Neural cell (in vitro differentiated cells): ENCODE measurements around the gene PIK3C2G. TPM values are rescaled to one million over a fixed set of nuclear protein-coding genes. Genes with fewer than 3 reads are reported as not detected.

Experiments used
- H2AFZ ChIP-seq: fragments of 200-600, 300-800 bp; sonication (generic), shearing (Covaris generic); 2 replicates; pipeline ENCODE4 v1.6.0; 2014; ENCODE audit warnings: low read depth, mild to moderate bottlenecking, antibody characterized with exemption, low read length, moderate library complexity
- H3F3A ChIP-seq: fragments of 200-600 bp; shearing (Covaris generic); 2 replicates; pipeline ENCODE4 v1.6.1; 2016; ENCODE audit warnings: mild to moderate bottlenecking, moderate library complexity, mixed read lengths, antibody characterized with exemption, low read length; ENCODE audit not compliant: insufficient read depth, poor library complexity, severe bottlenecking
- H3K27ac ChIP-seq: fragments of 200-600, 300-800 bp; sonication (generic), shearing (Covaris generic); 2 replicates; pipeline ENCODE4 v1.5.1; 2014; ENCODE audit warnings: mild to moderate bottlenecking, low read length, moderate library complexity
- H3K27me3 ChIP-seq: fragments of 300-800, 200-600 bp; sonication (generic), shearing (Covaris generic); 2 replicates; pipeline ENCODE4 v1.6.0; 2014; ENCODE audit warnings: mild to moderate bottlenecking, low read depth, low read length, moderate library complexity; ENCODE audit not compliant: insufficient read depth
- H3K36me3 ChIP-seq: fragments of 300-800, 200-600 bp; sonication (generic), shearing (Covaris generic); 2 replicates; pipeline ENCODE4 v1.5.1; 2014; ENCODE audit warnings: mild to moderate bottlenecking, antibody characterized with exemption, low read length, moderate library complexity; ENCODE audit not compliant: insufficient read depth
- H3K4me2 ChIP-seq: fragments of 300-800, 200-600 bp; sonication (generic), shearing (Covaris generic); 2 replicates; pipeline ENCODE4 v1.6.0; 2014; ENCODE audit warnings: mild to moderate bottlenecking, low read length
- H3K4me3 ChIP-seq: fragments of 300-800, 200-600 bp; sonication (generic), shearing (Covaris generic); 2 replicates; pipeline ENCODE4 v1.5.1; 2014; ENCODE audit warnings: mild to moderate bottlenecking, low read length, moderate library complexity
- H3K79me2 ChIP-seq: fragments of 200-600 bp; shearing (Covaris generic); replicated peaks from 2 replicates; pipeline ENCODE4 v1.6.0; 2014; ENCODE audit warnings: mild to moderate bottlenecking, low read length, moderate library complexity; ENCODE audit not compliant: insufficient read depth
- H3K9ac ChIP-seq: fragments of 300-800, 200-600 bp; sonication (generic), shearing (Covaris generic); 2 replicates; pipeline ENCODE4 v1.6.1; 2016; ENCODE audit warnings: mild to moderate bottlenecking, low read length, mixed read lengths
- H3K9me2 ChIP-seq: fragments of 200-600 bp; shearing (Covaris generic); 2 replicates; pipeline ENCODE4 v1.6.1; 2016; ENCODE audit warnings: mild to moderate bottlenecking, low read length, mixed read lengths; ENCODE audit not compliant: insufficient read depth
- H3K9me3 ChIP-seq: fragments of 200-600, 300-800 bp; sonication (generic), shearing (Covaris generic); 2 replicates; pipeline ENCODE4 v1.6.1; 2016; ENCODE audit warnings: mild to moderate bottlenecking, mixed run types, low read length, moderate library complexity, mixed read lengths
- H4K20me1 ChIP-seq: fragments of 200-600 bp; shearing (Covaris generic); 2 replicates; pipeline ENCODE4 v1.6.1; 2016; ENCODE audit warnings: mild to moderate bottlenecking, mixed run types; ENCODE audit not compliant: insufficient read depth
- EP300 ChIP-seq: fragments of 450-650 bp; conservative IDR thresholded peaks from 2 replicates; pipeline ENCODE4 v1.6.1; 2014; ENCODE audit warnings: antibody characterized with exemption, mild to moderate bottlenecking, moderate library complexity; ENCODE audit not compliant: poor library complexity, severe bottlenecking
- EZH2 ChIP-seq: fragments of 200-600, 300-800 bp; shearing (Covaris generic), sonication (generic); IDR thresholded peaks from 2 replicates; pipeline ENCODE4 v1.6.1; 2014; ENCODE audit warnings: antibody characterized with exemption, low read length, borderline replicate concordance, mild to moderate bottlenecking; ENCODE audit not compliant: insufficient read depth, poor library complexity, severe bottlenecking
- MXI1 ChIP-seq: fragments of 450-650 bp; conservative IDR thresholded peaks from 2 replicates; pipeline ENCODE4 v1.6.1; 2014; ENCODE audit warnings: antibody characterized with exemption, mild to moderate bottlenecking; ENCODE audit not compliant: poor library complexity, severe bottlenecking
- POLR2AphosphoS5 ChIP-seq: IDR thresholded peaks from 2 replicates; pipeline ENCODE4 v1.6.1; 2012
- RAD21 ChIP-seq: fragments of 450-650 bp; conservative IDR thresholded peaks from 2 replicates; pipeline ENCODE4 v1.6.1; 2014; ENCODE audit warnings: antibody characterized with exemption, mild to moderate bottlenecking, moderate library complexity
- SMC3 ChIP-seq: fragments of 450-650 bp; conservative IDR thresholded peaks from 2 replicates; pipeline ENCODE4 v1.6.1; 2014; ENCODE audit warnings: antibody characterized with exemption, mild to moderate bottlenecking, moderate library complexity; ENCODE audit not compliant: poor library complexity
- TAF1 ChIP-seq: IDR thresholded peaks from 2 replicates; pipeline ENCODE4 v1.6.1; 2012; ENCODE audit warnings: low read depth
- polyA plus RNA-seq: library from polyadenylated mRNA; depleted of rRNA; stranded (reverse); fragments of >200 nt; gene quantifications from 2 replicates; pipeline ENCODE4 v1.2.3, GENCODE V29; 2014
- TF ChIP-seq, protein P1 (sequence below): IDR thresholded peaks from 2 replicates; pipeline ENCODE4 v1.6.1; 2012; ENCODE audit warnings: borderline replicate concordance
- TF ChIP-seq, protein P2 (sequence below): fragments of 450-650 bp; IDR thresholded peaks from 2 replicates; pipeline ENCODE4 v1.5.1; 2014; ENCODE audit warnings: antibody characterized with exemption, mild to moderate bottlenecking, moderate library complexity; ENCODE audit not compliant: poor library complexity, severe bottlenecking

Gene PIK3C2G
- polyA plus RNA-seq, 1 donor from 2014 or later, result not detected

DNA sequence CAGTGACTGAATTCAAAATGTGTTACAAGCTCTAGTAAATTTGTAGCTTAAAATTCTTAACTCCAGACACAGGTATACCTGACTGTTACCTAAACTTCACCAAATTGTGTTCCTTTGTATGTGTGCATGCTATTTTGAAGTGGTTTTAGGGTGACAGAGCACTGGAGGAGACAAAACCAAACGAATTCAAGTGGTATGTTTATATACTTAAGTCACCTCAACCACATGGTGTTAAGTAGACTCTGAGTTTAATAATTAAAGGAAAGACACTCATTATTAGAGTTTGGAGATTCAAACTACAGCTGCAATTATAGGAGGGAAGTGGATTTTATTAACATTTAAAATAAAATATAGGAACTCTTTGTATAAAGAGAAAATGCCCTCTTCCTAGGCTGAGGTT, 392.1 kb downstream of the PIK3C2G start:
- Histone ChIP-seq H3K9me3 (no peaks in the 10 kb centered on the region), H3K79me2 (no peaks in the 10 kb centered on the region), H3K36me3 (no peaks in the 10 kb centered on the region), H2AFZ (no peak overlapping the region), H3K9me2 (no peaks in the 10 kb centered on the region), H3K4me2 (no peak overlapping the region), H4K20me1 (no peaks in the 10 kb centered on the region), H3K27ac (no peak overlapping the region), H3F3A (no peaks in the 10 kb centered on the region), H3K27me3 (no peaks in the 10 kb centered on the region), H3K9ac (no peak overlapping the region), H3K4me3 (no peak overlapping the region)
- TF ChIP-seq, protein P1, sequence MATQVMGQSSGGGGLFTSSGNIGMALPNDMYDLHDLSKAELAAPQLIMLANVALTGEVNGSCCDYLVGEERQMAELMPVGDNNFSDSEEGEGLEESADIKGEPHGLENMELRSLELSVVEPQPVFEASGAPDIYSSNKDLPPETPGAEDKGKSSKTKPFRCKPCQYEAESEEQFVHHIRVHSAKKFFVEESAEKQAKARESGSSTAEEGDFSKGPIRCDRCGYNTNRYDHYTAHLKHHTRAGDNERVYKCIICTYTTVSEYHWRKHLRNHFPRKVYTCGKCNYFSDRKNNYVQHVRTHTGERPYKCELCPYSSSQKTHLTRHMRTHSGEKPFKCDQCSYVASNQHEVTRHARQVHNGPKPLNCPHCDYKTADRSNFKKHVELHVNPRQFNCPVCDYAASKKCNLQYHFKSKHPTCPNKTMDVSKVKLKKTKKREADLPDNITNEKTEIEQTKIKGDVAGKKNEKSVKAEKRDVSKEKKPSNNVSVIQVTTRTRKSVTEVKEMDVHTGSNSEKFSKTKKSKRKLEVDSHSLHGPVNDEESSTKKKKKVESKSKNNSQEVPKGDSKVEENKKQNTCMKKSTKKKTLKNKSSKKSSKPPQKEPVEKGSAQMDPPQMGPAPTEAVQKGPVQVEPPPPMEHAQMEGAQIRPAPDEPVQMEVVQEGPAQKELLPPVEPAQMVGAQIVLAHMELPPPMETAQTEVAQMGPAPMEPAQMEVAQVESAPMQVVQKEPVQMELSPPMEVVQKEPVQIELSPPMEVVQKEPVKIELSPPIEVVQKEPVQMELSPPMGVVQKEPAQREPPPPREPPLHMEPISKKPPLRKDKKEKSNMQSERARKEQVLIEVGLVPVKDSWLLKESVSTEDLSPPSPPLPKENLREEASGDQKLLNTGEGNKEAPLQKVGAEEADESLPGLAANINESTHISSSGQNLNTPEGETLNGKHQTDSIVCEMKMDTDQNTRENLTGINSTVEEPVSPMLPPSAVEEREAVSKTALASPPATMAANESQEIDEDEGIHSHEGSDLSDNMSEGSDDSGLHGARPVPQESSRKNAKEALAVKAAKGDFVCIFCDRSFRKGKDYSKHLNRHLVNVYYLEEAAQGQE, result no peak
- no peak for TF ChIP-seq TAF1
- no peak for TF ChIP-seq SMC3
- TF ChIP-seq, protein P2, sequence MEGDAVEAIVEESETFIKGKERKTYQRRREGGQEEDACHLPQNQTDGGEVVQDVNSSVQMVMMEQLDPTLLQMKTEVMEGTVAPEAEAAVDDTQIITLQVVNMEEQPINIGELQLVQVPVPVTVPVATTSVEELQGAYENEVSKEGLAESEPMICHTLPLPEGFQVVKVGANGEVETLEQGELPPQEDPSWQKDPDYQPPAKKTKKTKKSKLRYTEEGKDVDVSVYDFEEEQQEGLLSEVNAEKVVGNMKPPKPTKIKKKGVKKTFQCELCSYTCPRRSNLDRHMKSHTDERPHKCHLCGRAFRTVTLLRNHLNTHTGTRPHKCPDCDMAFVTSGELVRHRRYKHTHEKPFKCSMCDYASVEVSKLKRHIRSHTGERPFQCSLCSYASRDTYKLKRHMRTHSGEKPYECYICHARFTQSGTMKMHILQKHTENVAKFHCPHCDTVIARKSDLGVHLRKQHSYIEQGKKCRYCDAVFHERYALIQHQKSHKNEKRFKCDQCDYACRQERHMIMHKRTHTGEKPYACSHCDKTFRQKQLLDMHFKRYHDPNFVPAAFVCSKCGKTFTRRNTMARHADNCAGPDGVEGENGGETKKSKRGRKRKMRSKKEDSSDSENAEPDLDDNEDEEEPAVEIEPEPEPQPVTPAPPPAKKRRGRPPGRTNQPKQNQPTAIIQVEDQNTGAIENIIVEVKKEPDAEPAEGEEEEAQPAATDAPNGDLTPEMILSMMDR, result no peak
- TF ChIP-seq EZH2, result no peak
- TF ChIP-seq RAD21, result no peak
- TF ChIP-seq MXI1, result no peak
- TF ChIP-seq EP300, result no peak
- TF ChIP-seq POLR2AphosphoS5, result no peak

DNA sequence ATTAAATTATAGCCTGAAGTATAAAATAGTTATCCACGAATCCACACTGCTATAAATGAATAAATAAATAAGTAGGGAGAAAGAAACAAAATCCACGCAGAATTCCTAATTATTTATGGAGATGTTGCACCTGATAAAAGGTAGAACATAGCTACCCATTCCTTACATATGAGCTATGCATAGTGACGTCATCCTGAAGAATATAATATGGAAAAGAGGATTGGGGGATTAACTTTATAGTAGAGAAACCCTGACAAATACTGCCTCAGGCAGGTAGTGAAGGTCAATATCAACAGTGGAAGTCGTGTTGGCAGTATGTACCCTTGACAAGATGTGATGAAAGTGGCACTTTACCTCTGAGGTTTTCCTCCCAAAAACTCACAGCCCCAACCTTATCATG, 394.0 kb downstream of the PIK3C2G start:
- no peaks in the 10 kb centered on the region for H3K36me3 ChIP-seq
- H3K9ac ChIP-seq, result no peak overlapping the region
- no peak overlapping the region for H3K4me2 ChIP-seq
- H3K79me2 ChIP-seq, result no peaks in the 10 kb centered on the region
- H3K27ac ChIP-seq, result no peak overlapping the region
- H4K20me1 ChIP-seq, result no peaks in the 10 kb centered on the region
- no peak overlapping the region for H2AFZ ChIP-seq
- no peak overlapping the region for H3K4me3 ChIP-seq
- no peaks in the 10 kb centered on the region for H3K9me3 ChIP-seq
- TF ChIP-seq, protein P2, result no peak
- TF ChIP-seq POLR2AphosphoS5, result no peak
- TF ChIP-seq EZH2, result no peak
- TF ChIP-seq EP300, result no peak
- no peak for TF ChIP-seq SMC3
- TF ChIP-seq TAF1, result no peak
- TF ChIP-seq MXI1, result no peak
- no peak for TF ChIP-seq RAD21
- TF ChIP-seq, protein P1, result no peak
- no peaks in the 10 kb centered on the region for H3K27me3 ChIP-seq
- H3F3A ChIP-seq, result no peaks in the 10 kb centered on the region
- no peaks in the 10 kb centered on the region for H3K9me2 ChIP-seq
